ENCODE data around the gene CASP4.

DNA sequence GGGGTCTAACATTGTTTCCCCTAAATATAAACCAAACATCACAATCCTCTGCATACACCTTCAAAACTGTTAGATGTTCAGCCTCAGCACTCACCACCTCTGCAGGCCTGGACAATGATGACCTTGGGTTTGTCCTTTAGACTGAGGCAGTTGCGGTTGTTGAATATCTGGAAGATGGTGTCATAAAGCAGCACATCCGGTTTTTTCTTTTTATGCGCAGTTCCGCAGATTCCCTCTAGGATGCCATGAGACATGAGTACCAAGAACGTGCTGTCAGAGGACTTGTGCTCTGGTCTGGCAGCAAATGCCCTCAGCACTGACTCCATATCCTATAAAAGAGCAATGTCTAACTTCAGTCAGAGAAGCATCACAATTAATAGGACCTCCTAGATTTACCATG, 31.8 kb upstream of the CASP4 start:
- TF ChIP-seq, protein P1, sequence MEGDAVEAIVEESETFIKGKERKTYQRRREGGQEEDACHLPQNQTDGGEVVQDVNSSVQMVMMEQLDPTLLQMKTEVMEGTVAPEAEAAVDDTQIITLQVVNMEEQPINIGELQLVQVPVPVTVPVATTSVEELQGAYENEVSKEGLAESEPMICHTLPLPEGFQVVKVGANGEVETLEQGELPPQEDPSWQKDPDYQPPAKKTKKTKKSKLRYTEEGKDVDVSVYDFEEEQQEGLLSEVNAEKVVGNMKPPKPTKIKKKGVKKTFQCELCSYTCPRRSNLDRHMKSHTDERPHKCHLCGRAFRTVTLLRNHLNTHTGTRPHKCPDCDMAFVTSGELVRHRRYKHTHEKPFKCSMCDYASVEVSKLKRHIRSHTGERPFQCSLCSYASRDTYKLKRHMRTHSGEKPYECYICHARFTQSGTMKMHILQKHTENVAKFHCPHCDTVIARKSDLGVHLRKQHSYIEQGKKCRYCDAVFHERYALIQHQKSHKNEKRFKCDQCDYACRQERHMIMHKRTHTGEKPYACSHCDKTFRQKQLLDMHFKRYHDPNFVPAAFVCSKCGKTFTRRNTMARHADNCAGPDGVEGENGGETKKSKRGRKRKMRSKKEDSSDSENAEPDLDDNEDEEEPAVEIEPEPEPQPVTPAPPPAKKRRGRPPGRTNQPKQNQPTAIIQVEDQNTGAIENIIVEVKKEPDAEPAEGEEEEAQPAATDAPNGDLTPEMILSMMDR (IDR thresholded peaks at IDR 0.05) = no peak
- no peak for TF ChIP-seq POLR2AphosphoS5 (IDR thresholded peaks at IDR 0.05)
- TF ChIP-seq EP300 (IDR thresholded peaks at IDR 0.05) = no peak
- no peak for TF ChIP-seq POLR2A (IDR thresholded peaks at IDR 0.05)
